Endothelial cell of umbilical vein (primary cell): ENCODE measurements around the gene PPP1R3A. TPM values are rescaled to one million over a fixed set of nuclear protein-coding genes. Genes with fewer than 3 reads are reported as not detected.

Source experiments
- BruUV-seq: library from RNA; stranded (reverse); fragments of 400-500 nt; replicated peaks from 2 replicates; lab custom pipeline; 2021; lab: Mats Ljungman, UMichigan
- CTCF ChIA-PET: fragments of 300-600, 350-600 bp; sonication (Branson Sonifier 250); formaldehyde crosslinking; loops from one replicate; lab custom pipeline; 2021; ENCODE audit warnings: antibody characterized with exemption, inconsistent platforms; lab: Charles Lee
- POLR2A ChIA-PET: fragments of 300-600, 350-600 bp; sonication (Branson Sonifier 250); formaldehyde crosslinking; loops from one replicate; lab custom pipeline; 2021; ENCODE audit warnings: antibody characterized with exemption, inconsistent platforms; lab: Charles Lee
- DNase-seq: peaks from one replicate; pipeline ENCODE4 v3.0.0-alpha.2; 2011; ENCODE audit warnings: low read depth, low spot score
- FAIRE-seq: peaks from 2 replicates; lab custom pipeline; 2011; peaks lifted over from hg19 to GRCh38; lab: Jason Lieb, UNC
- H2AFZ ChIP-seq: 2 replicates; pipeline ENCODE4 v1.6.0; 2012; ENCODE audit warnings: low read depth, low read length, control low read depth, inconsistent platforms
- H3K27ac ChIP-seq: 2 replicates; pipeline ENCODE4 v1.5.1; 2011; ENCODE audit warnings: low read depth, mild to moderate bottlenecking, control low read depth, low read length, moderate library complexity; ENCODE audit not compliant: insufficient read depth
- H3K27me3 ChIP-seq, 2 experiments: 2 replicates each; pipeline versions ENCODE4 v1.6.0 to v1.6.1; 2011; ENCODE audit warnings: low read length in 2 of 2, mixed read lengths in 1 of 2; ENCODE audit not compliant: control insufficient read depth in 2 of 2, insufficient read depth in 2 of 2
- H3K36me3 ChIP-seq, 2 experiments: 2 replicates in 1 of 2; 3 replicates in 1 of 2; pipeline ENCODE4 v1.5.1; 2011; ENCODE audit warnings: low read length in 2 of 2, mild to moderate bottlenecking in 1 of 2, moderate library complexity in 1 of 2; ENCODE audit not compliant: control insufficient read depth in 2 of 2, insufficient read depth in 2 of 2; ENCODE audit errors: extremely low read depth in 1 of 2
- H3K4me1 ChIP-seq: 3 replicates; pipeline ENCODE4 v1.5.1; 2011; ENCODE audit warnings: mild to moderate bottlenecking, low read length; ENCODE audit not compliant: control insufficient read depth, insufficient read depth; ENCODE audit errors: extremely low read depth
- H3K4me2 ChIP-seq: 2 replicates; pipeline ENCODE4 v1.6.1; 2011; ENCODE audit warnings: low read length, control low read depth, mixed read lengths; ENCODE audit not compliant: insufficient read depth
- H3K4me3 ChIP-seq, 3 experiments: fragments of 200-600 bp in 1 of 3; sonication (generic), shearing (Covaris generic) in 1 of 3; replicated peaks in 1 of 3; 2 replicates each; pipeline ENCODE4 v1.5.1; 2011 to 2016; ENCODE audit warnings: control low read depth in 3 of 3, low read length in 3 of 3, mild to moderate bottlenecking in 2 of 3, inconsistent platforms in 1 of 3, low read depth in 1 of 3, moderate library complexity in 1 of 3; ENCODE audit not compliant: insufficient read depth in 1 of 3
- H3K79me2 ChIP-seq: 2 replicates; pipeline ENCODE4 v1.6.0; 2012; ENCODE audit warnings: low read length, inconsistent platforms; ENCODE audit not compliant: control insufficient read depth, insufficient read depth
- H3K9ac ChIP-seq: replicated peaks from 2 replicates; pipeline ENCODE3; 2011; ENCODE audit warnings: low read length, control low read depth; ENCODE audit not compliant: insufficient read depth; ENCODE audit errors: extremely low read depth
- H3K9me1 ChIP-seq: replicated peaks from 3 replicates; pipeline ENCODE4 v1.6.0; 2011; ENCODE audit warnings: mild to moderate bottlenecking, low read length; ENCODE audit not compliant: control insufficient read depth, insufficient read depth; ENCODE audit errors: extremely low read depth
- H3K9me3 ChIP-seq: replicated peaks from 2 replicates; pipeline ENCODE4 v1.5.1; 2012; ENCODE audit warnings: low read length, inconsistent platforms; ENCODE audit not compliant: control insufficient read depth, insufficient read depth
- H4K20me1 ChIP-seq: replicated peaks from 2 replicates; pipeline ENCODE3; 2011; ENCODE audit warnings: mild to moderate bottlenecking, low read length; ENCODE audit not compliant: control insufficient read depth, insufficient read depth; ENCODE audit errors: extremely low read depth
- CTCF ChIP-seq, 2 donors: IDR thresholded peaks; 1 replicate in 1 of 2; 2 replicates in 1 of 2; pipeline ENCODE4 v1.5.1; 2011; ENCODE audit warnings: low read length in 2 of 2, mild to moderate bottlenecking in 2 of 2, moderate library complexity in 2 of 2, control low read depth in 1 of 2, inconsistent platforms in 1 of 2, low read depth in 1 of 2; ENCODE audit not compliant: insufficient read depth in 1 of 2; ENCODE audit errors: extremely low read depth in 1 of 2
- EZH2 ChIP-seq: IDR thresholded peaks from 2 replicates; pipeline ENCODE4 v1.6.1; 2012; ENCODE audit warnings: borderline replicate concordance, low read depth, mild to moderate bottlenecking, moderate library complexity, low read length, inconsistent platforms; ENCODE audit not compliant: severe bottlenecking
- FOS ChIP-seq: IDR thresholded peaks from 2 replicates; pipeline ENCODE4 v1.6.1; 2011; ENCODE audit warnings: mild to moderate bottlenecking, low read length, moderate library complexity, borderline replicate concordance; ENCODE audit not compliant: insufficient read depth
- GATA2 ChIP-seq: IDR thresholded peaks from 2 replicates; pipeline ENCODE4 v1.7.0; 2011; ENCODE audit warnings: low read depth, mild to moderate bottlenecking, moderate library complexity, mixed read lengths, low read length; ENCODE audit not compliant: insufficient read length, insufficient read depth
- JUN ChIP-seq: IDR thresholded peaks from 2 replicates; pipeline ENCODE4 v1.6.1; 2011; ENCODE audit warnings: borderline replicate concordance, low read depth; ENCODE audit not compliant: insufficient read length, insufficient read depth
- MAX ChIP-seq: IDR thresholded peaks from 2 replicates; pipeline ENCODE4 v1.6.1; 2011; ENCODE audit not compliant: insufficient read depth, insufficient read length
- MYC ChIP-seq: IDR thresholded peaks from one replicate; pipeline ENCODE4 v1.6.1; 2011; ENCODE audit warnings: mild to moderate bottlenecking, low read depth, low read length
- POLR2A ChIP-seq: IDR thresholded peaks from 2 replicates; pipeline ENCODE4 v1.6.1; 2012; ENCODE audit warnings: low read depth, mild to moderate bottlenecking, control low read depth, low read length
- POLR2AphosphoS5 ChIP-seq: IDR thresholded peaks from 2 replicates; pipeline ENCODE4 v1.6.1; 2012; ENCODE audit warnings: low read depth, mild to moderate bottlenecking, control low read depth, low read length, moderate library complexity; ENCODE audit not compliant: insufficient read depth
- dilution Hi-C: fragments of 300-500 bp; cut with MboI; formaldehyde crosslinking; loops from one replicate; pipeline ENCODE4 v1.15.0; 2019; ENCODE audit warnings: low sequenced_read_pairs; ENCODE audit not compliant: extremely low pct_ligation_motif_present
- intact Hi-C: fragments of 100-400 bp; cut with micrococcal nuclease; formaldehyde crosslinking; loops from one replicate; pipeline ENCODE4 v1.10.0; 2022
- polyA plus RNA-seq, 4 experiments: library from polyadenylated mRNA; depleted of rRNA in 3 of 4; stranded (reverse) in 3 of 4; unstranded in 1 of 4; fragments of >200 nt; gene quantifications; 2 replicates each; pipeline versions ENCODE4 v1.2.1 to v1.2.3, GENCODE V29; 2011 to 2012; ENCODE audit warnings: missing spikeins in 1 of 4
- total RNA-seq: library from RNA; stranded (reverse); gene quantifications from 2 replicates; pipeline ENCODE4 v1.2.3, GENCODE V29; 2021

The PPP1R3A gene
- total and polyA plus RNA-seq, 2 donors (not counting 3 experiments of a cell fraction or from before 2014, with no cell fraction given) = not detected

GRCh38 chr7:113907617-113908016 is 11.2 kb downstream of the PPP1R3A start:
- Histone ChIP-seq H2AFZ (no peak overlapping the region), H3K36me3 (no peaks in the 10 kb centered on the region), H3K9ac (no peak overlapping the region), H3K27ac (no peak overlapping the region), H3K9me3 (no peaks in the 10 kb centered on the region), H3K9me1 (no peaks in the 10 kb centered on the region), H3K27me3 (no peaks in the 10 kb centered on the region), H3K4me3 (no peak overlapping the region), H4K20me1 (no peaks in the 10 kb centered on the region), H3K4me2 (no peak overlapping the region), H3K4me1 (no peaks in the 10 kb centered on the region), H3K79me2 (no peaks in the 10 kb centered on the region)
- no peak for TF ChIP-seq MAX
- no peak for TF ChIP-seq GATA2
- TF ChIP-seq POLR2AphosphoS5 = no peak
- TF ChIP-seq POLR2A = no peak
- no peak for TF ChIP-seq FOS
- no peak for TF ChIP-seq MYC
- no peak for TF ChIP-seq JUN
- no peak for TF ChIP-seq EZH2
- BruUV-seq = no TSS peak
- DNase-seq (no peak), FAIRE-seq (no peak)
- dilution Hi-C loops (no loop called here), intact Hi-C loops (no loop called here)
- CTCF ChIA-PET = interaction anchor here (0.8 kb wide), 1 partner anchor 13 kb away, joined by 3 read pairs; no protein-coding TSS in a partner anchor
- POLR2A ChIA-PET = no interaction called here

GRCh38 chr7:113904521-113904920 is 14.3 kb downstream of the PPP1R3A start:
- Histone ChIP-seq H3K9ac (no peak overlapping the region), H2AFZ (no peak overlapping the region), H3K27ac (no peak overlapping the region), H3K79me2 (no peaks in the 10 kb centered on the region), H3K4me1 (no peaks in the 10 kb centered on the region), H3K36me3 (no peaks in the 10 kb centered on the region), H4K20me1 (no peaks in the 10 kb centered on the region), H3K9me1 (no peaks in the 10 kb centered on the region), H3K9me3 (no peaks in the 10 kb centered on the region), H3K4me3 (no peak overlapping the region), H3K4me2 (no peak overlapping the region), H3K27me3 (no peaks in the 10 kb centered on the region)
- POLR2A ChIA-PET = no interaction called here
- intact Hi-C loops = no loop called here
- CTCF ChIA-PET = interaction anchor here (1.0 kb wide), 1 partner anchor 10 kb away, joined by 6 read pairs; no protein-coding TSS in a partner anchor
- no peak for DNase-seq
- BruUV-seq = no TSS peak
- FAIRE-seq = peak; percentile 52
- dilution Hi-C loops = no loop called here
- TF ChIP-seq FOS (no peak), JUN (no peak), CTCF (IDR thresholded peaks at IDR 0.05; ENCODE audit: extremely low read depth in 1 of 2, insufficient read depth in 1 of 2, low read depth in 1 of 2, low read length in 2 of 2) (no peak), MYC (no peak), EZH2 (no peak), POLR2A (no peak), POLR2AphosphoS5 (no peak)
